HG02642 (cell line): ENCODE data around the gene ZFHX3.

Source experiments
- ATAC-seq: cut with Tn5 transposase; IDR thresholded peaks from one replicate; pipeline ENCODE4 v1.9.1; 2021; ENCODE audit warnings: mild to moderate bottlenecking; ENCODE audit not compliant: unreplicated experiment, poor library complexity

The ZFHX3 gene

GRCh38 chr16:73068541-73069401 is 20.8 kb upstream of the ZFHX3 start:
- ATAC-seq, result no peak

DNA sequence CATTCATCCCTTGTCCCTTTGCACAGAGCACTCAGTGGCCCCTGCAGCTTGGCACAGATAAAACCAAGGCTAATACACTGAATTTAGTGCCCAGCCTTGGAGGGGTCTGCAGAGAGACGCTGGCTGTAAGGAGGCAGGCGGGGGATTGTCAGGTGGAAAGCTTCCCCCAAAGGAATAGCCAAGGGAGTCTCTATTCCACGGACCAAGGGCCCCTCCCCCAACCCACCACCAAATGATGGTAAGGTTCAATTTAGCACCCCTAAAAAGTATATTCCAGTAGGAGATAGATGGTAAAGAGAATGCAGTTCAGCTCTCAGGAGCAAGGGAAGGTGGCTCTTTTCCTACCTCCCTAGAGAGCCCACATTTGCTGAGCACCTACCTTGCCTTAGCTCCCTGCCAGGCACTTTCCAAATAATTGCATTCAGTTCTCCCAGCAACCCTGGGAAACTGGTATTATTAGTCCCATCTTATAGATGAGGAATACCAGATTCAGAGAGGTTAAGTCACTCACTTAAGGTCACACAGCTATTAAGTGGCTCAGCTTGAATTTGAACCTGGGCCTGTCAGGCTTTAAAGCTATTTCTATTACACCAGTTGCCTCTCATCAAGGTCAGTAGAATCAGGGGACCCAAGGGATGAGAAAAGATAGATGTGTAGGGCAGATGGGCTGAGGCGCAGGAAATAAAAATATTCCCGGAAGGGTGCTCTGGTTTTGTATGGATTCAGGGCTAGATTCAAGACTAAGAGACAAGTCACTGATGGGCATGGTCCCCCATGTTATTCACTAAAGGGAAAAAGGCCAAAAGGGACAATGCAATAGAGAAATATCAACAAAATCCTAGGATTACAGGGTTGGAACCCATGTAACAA is 20.0 kb upstream of the ZFHX3 start:
- ATAC-seq, result no peak

- no peak for ATAC-seq
Observed at GRCh38 chr16:73066927-73067670, 19.2 kb upstream of the ZFHX3 start.

DNA sequence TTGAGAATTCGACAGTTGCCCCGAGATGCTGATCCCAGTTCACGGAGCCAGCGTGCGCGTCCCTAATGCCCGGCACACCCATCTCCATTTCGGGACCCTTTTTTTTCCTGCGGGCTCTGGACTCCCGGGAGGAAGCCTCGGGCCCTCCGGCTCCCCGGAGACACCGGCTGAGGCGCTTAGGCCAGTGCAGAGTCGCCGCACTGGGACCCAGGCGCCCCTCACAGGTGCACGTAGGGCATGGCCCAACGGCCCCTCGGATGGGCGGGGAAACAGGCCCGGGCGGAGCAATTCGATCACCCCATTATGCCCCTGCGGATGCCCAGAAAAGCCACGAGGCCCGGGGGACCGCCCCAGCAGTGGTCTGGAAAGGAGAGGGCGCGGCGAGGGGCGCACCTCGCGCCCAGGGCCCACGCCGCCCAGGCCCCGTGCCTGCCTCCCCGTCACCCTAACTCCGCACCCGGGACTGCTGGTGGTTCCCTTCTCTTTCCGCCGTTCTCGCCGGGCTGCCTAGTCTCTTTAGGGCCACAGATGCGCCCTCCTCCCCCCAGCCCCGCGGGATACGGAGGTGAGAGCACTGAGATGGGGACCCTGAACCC is 18.5 kb upstream of the ZFHX3 start:
- ATAC-seq, result no peak

DNA sequence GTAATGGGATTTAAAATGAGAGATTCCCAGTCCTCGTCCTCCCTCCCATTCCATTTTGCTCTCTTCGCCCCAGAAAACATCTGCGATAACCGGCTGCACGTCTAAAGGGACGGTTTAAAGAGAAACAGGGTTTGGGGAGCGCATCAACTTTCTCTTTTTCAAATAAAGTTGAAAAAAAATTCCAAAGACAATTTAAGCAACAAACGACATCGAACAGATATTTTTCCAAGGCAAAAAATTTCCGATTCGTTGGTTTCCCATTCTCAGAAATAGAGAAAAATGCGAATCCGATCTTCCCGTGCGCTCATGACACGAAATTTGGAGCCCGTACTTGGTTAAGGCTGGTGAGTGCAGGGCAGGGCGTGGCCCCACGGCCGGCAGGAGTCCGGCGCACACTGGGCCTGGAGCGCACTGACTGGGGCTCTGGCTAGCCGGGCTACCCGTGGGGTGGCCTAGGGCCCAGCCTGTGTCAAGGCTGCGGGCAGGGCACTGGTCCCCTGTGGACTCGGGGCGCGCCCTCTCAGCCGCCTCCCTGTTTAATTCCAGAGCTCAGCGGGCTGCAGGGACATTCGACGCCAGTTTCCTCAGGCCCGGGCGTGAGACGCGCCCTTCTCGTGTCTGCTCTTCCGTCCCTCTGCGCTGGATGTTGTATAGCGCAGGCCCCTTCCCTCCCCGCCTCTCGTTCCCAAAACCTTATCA is 17.9 kb upstream of the ZFHX3 start:
- ATAC-seq, result no peak

GRCh38 chr16:73064994-73065545 is 17.1 kb upstream of the ZFHX3 start:
- no peak for ATAC-seq

DNA sequence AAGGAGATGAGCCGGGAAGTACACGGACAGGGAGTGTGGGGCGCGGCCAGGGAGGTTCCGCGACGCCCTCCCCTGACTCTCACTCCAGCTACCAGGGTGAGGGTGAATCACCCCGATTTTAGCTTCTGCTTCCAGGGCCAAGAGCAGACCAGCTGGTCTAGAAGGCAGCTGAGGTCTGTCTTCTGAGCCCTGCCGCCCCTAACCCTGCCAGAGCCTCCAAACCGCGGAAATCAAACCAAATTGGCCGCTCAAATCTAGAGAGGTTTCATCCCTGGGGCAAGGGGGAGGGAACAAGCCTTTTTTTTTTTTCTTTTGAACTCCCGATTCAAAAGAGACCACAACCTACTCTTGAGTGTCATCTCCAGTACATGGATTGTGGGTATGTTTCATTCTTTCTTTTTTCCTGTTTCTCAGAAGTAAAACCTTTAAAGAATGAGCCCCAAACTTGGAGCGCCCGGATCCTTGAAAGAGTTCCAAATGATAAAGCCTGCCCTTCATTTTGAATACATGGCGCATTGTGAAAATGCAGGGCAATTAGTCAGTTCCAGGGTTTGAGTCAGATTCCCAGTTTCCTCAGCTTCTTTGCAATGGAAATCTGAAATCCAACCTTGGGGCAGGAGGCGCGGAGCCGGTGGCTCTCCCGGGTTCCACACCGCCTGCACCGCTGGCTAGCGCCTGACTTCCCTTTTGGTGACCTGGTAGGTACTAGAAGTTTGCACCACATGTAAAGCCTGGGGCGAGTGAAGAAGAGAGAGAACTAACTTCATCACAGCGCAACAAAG is 16.5 kb upstream of the ZFHX3 start:
- ATAC-seq, result no peak

GRCh38 chr16:73063854-73064211 is 15.9 kb upstream of the ZFHX3 start:
- ATAC-seq, result no peak

DNA sequence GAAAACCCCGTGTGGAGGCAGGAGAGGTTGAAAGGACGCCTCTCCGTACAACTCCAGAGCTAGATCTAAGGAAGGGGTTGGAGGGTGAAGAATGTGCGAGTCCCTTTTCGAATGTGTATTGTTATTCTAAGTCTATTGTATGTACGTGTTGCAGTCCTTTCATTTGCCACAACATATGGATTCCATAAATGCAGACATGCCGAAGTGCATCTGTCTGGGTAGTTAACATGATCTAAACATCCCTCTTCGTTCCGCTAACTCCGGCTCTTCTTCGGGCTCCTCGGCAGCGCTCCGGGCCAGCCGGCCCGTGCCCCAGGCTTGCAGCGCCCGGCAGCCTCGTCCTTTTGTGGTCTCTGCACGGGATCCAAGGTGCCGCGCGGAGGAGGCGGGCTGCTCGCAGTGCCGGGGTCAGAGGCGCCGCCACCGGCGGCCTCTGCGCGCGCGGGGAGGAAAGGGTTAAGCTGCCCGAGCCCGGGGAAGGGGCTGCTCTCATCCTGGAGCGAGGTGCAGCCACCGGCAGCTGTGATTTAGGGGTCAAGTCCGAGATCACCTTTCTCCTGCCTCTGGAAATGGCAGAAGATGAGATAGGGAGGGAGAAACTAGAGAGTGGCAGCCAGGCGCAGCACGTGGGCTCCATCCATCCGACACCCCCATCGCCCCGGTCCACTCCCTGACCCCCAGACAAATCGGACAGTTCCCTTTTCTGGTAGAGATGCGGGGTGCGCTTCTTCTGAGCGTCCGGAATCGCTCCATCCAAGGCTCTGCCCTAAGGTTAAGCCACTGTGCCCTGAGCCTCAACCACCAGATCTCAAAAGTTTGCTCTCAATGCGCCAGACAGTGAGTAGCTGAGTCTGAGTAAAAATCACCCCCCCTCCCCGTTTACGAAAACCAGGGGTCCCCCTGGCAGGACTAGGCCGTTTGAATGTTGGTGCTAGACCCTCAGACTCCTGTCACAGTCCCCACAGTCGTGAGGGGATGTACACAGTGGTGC is 15.1 kb upstream of the ZFHX3 start:
- no peak for ATAC-seq

DNA sequence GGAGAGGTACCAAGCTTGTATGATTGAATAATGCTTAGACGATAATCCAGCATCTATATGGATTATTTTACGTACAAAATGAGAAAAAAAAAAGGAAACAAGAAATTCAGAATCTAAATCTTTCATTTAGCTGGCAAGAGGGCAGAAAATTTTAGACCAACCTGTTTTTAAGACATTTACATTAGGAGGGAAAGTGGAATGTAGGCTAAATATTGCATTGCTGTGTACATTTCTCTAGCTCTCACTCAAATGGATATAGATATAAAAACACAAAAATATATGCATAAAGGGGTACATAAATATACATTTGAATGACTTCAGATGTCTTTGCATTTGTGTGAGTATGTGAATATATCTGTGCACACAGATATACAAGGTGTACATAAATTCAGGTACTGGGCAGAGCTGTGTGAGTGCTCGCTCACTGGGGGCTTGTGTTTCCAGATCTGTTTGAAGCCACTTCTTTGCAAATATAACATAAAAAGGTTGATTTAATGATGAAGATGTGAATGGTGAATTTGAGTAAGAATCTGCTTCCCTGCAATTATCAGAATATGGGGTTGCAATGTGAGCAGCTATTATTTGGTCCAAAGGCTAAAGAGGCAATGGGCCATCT is 14.2 kb upstream of the ZFHX3 start:
- ATAC-seq, result no peak

GRCh38 chr16:73060892-73061490 is 13.1 kb upstream of the ZFHX3 start:
- ATAC-seq, result no peak

DNA sequence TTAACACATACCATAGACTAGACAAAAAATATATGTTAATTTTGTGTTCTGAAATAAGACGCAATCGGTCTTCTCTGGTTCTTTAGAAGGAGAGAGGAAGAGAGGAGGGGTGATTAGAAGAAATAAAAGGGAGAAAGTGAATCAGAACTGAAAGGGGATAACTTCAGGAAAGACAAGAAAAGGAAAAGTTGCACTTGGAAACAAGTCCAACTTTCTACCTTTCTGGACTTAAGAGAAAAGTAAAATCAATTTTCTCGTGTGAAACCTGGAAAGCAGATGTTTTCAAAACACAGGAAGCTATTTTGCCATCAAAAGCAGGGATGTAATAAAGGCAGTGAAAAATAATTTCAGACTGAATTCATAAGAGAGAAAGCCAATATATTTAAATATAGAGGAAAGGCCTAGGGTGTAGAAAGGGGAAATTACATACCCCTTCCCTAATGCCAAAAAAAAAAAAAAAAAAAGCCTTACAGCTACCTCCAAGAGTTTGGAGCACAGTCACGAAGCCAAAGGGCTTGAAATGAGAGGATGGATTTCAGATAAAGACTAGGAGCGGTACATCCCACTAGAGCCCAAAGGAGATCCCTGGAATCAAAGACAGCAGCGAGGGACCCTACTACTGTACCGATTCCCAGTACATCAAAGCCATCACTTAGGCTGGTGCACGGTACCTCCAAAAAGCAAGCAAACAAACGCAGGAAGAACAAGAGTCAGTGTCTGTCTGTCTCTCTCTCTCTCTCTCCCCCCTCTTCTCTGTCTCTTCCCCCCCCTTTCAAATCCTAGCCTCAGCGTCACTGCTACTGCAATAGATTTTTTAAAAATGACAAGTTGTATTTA is 12.1 kb upstream of the ZFHX3 start:
- ATAC-seq, result no peak

GRCh38 chr16:73058616-73059409 is 10.9 kb upstream of the ZFHX3 start:
- ATAC-seq, result peak; percentile 41

GRCh38 chr16:73058221-73058615 is 10.3 kb upstream of the ZFHX3 start:
- ATAC-seq, result peak; percentile 79
